Measurements from ENCODE around the gene SAA1.
"Not testable (repeated sequence)": the region's sequence is repeated elsewhere in the genome, so short reads cannot be mapped to it uniquely, and the experiment has no call there.

SAA1 gene

GRCh38 chr11:18265949-18266348 lies at the start of gene SAA1:
Gene SAA1, plus strand, starts transcription at chr11:18266264. Its CDS starts 624 bp downstream, at chr11:18266888.
- DNase-seq: no peak

- no peak for DNase-seq
Measured at GRCh38 chr11:18221274-18221876, 44.7 kb upstream of the SAA1 start.

DNA sequence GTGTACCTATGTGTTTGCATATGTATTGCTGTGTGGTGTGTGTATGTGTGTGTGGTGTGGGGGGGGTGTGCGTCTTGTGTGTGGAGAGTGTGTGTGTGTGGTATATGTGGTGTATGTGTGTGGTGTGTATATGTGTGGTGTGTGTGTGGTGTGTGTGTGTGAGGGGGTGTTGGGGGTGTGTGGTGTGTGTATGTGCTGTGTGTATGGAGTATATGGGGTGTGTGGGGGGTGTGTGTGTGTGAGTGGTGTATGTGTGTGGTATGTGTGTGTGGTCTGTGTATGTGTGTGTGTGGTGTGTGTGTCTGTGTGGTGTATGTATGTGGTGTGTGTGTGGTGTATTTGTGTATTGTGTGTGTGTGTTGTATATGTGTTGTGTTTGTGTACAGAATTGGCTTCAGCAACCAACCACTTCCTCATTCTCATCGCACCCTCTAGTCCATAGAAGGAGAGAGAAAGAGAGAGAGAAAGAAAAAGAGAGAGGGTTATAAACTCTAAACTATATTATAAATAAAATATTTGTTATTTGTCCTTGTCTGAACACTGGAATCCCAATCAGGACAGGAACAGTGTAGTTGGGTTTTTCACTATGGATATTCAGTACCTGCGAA lies 43.1 kb upstream of the SAA1 start:
- no peak for DNase-seq

DNA sequence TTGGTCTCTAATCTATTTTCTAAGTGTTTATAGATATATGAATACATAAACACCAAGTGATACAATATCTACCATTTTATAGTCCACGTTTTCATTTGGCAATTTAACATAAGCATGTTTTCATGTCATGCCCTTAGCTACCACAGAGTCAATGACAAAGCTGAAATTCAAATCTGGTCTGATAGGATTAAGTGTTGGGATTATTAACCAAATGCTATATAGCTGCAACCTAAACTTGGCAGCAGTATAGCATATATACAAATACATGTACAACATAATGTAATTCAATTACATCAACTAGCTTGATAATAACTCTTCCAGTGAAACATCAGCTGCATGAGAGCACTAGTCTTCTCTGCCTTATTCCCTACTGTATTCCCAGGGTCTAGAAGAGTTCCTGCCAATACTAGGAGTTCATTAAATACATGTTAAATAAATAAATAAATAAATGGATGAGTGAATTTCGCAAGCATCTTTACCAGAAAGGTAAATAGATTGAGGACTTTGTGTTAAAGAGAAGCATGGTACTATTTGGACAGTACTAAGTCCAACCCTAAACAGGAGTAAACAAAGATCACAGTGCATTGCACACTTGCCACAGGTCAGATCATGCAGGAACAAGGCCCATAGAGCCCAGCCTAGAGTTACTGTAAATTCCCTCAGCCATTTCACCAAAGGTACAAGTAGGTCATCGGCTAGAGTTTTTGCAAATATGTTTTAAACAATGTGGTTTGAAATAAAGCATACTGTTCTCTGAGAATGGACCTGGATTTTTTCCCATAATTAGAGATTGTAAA lies 42.3 kb upstream of the SAA1 start:
- no peak for DNase-seq

GRCh38 chr11:18225913-18226312 lies 40.2 kb upstream of the SAA1 start:
- DNase-seq: no peak

- DNase-seq: no peak
Measured at GRCh38 chr11:18229501-18229900, 36.6 kb upstream of the SAA1 start.

DNA sequence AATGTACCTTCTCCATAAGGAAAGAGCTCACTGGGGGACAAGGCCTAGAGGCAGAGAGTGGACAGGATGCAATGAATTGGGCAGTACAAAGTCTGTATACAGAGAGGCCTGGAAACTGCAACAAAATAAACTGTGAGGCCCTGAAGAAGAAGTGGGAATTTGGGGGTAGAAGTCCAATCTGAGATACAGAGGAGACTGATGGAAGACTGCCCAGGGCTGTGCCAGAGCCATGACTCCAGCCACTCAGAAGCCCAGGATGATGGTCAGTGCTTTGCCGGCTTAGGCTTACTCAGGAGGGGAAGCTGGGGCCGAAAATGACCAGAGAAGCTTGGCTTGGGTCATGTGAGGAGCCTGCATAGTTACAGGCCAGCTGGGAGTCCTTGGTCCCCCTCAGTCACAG lies 35.2 kb upstream of the SAA1 start:
- DNase-seq: no peak

GRCh38 chr11:18233912-18234311 lies 32.2 kb upstream of the SAA1 start:
- DNase-seq: no peak

DNA sequence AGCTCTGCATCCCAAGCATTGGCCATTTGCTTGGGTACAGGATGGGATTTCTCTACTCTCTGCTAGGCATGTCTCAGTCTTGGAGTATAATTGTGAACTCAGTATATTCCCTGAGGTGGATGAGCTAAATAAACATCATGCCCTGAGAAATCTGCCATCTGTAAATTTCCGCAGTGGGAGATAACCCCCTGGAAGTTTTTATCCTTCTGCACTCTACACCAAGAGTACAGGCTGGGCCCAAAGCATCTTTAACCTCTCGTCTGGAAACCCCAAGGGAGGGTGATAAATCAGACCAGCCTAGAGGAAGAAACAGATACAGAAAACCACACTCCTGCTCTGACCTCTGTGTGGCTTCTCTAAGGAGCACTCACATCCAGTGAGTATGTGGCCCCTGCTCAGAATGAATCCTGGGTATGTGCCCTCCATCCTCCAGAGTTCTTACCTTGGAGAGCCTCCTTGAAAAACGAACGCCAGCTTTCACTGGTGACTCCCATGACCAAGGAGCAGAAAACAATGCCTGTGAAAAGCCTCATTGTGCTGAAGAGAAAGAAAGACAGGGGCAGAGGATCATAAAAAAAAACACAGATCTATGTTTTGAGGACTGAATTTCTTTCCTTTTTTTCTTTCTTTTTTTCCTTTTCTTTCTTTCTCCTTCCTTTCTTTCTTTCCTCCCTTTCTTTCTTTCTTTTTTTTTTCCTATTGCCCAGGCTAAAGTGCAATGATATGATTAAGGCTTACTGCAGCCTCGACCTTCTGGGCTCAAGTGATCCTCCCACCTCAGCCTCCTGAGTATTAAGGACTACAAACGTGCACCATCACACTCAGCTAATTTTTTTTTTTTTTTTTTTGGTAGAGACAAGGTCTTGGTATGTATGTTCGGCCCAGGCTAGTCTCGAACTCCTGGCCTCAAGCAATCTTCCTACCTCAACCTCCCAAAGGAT lies 30.4 kb upstream of the SAA1 start:
- no peak for DNase-seq

DNA sequence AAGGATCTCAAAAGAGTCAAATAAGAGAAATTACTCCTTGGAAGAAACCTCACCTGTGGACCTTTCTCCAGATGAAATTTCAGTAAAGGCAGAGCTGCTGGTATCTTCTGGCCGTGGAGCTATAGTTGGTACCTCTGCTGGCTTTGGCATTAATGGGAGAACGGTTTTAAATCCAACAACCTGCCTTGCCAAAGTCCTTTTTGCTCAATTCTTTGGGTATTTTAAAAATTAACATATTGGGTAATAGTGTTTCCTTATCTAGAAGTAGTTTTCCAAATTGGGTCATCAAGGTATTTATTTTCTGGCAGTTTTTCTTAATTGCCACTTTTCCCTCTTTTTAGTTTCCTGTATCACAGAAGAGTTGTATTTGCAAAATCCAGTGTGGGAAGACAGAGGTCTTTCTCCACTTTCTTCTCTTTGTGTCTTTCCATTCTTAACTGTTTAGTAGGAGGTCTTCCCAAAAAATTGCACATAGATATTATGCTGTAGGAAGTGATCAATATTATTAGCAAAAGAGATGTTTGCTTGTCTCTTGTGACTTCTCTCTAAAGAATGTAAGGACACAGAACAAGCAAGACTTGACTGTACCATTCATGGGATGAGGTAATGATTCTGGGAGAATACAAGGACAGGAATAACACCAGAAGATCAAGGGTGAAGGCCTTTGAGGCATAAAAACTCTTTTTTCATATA lies 29.3 kb upstream of the SAA1 start, which contains the start of gene SAA4:
Gene SAA4, minus strand, starts transcription at position 139 of the 693 bp plus-strand sequence. CDS start 876 bp downstream, outside the sequence.
- DNase-seq: no peak

DNA sequence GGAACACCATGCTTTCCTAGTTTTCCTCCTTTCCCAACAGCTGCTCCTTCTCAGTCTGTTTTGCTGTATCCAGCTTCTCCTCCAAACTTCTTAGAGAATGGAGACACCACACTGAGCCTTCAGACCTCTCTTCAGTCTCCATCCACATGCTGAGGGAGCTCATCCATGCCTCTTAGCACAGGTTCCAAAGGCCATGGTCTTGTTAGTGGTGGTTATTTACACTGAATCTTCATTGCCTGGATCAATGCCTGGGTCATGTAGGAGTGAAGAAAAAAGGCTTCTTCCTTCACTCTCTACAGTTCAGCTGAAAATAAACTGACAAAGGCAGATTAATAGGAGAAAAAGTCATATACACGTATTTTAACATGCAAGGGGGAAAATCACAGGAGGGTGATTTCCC lies 26.4 kb upstream of the SAA1 start:
- no peak for DNase-seq

DNA sequence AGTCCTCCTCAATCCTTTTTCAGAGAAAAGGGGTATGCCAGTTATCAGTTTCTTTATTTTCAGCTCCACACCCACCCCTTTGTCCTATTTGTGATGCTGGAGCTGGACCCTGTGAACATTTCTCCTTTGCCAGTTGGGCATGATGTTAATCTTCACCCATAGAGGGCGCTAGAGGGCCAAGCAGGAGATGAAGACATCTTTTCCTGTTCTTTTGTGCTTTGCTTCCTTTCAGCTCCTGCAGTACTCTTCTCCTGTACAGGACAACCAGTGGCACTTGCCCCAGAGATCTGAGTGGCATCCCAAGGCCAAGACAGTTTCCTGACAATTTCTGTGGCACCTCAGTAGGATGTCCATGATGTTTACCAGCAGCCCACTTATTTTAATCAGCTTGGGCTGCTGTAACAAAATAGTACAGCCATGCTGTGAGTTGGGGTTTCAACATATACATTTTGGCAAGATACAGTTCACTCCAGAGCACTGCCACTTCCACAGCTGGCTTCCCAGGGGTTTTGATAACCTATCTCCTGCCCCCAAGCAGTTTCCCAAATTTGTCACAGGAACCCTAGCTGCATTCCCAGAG lies 22.2 kb upstream of the SAA1 start:
- DNase-seq: peak; percentile 27

DNA sequence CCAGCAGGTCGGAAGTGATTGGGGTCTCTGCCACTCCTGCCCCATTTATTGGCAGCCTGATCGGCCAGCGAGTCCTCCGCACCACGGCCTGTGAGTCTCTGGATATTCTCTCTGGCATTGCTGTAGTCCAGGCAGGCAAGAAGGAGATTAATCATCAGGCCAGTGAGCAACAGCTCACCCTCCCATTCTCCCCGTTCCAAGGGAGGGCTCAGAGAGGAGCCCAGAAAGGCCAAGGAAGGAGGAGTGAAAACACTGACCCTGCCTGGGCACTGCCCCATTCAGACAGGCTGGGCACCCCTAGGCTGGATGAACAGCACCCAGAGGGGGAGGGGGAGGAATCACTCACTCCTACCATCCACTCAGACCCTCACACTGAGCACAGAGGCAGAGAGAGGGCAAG lies 20.7 kb upstream of the SAA1 start:
- DNase-seq: no peak

GRCh38 chr11:18246379-18247190 lies 19.5 kb upstream of the SAA1 start:
- not testable (repeated sequence) for DNase-seq

DNA sequence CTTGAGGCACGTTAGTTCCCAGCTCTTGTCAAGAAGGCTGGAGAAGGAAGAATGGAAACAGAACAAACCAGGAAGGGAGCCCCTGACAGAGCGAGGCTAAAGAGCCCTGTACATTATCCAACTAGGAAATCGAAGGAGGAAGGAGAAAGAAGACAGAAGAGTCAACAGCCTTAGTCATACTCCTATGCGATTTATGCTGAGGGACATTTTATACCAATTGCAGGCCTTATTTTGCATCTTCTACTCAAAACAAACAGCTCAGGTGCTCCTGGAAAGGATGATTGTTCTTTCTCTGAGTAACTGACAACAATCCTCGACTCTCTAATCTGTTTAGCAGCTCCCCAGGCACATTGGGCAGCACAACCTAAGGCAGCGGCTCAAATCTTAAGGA lies 18.9 kb upstream of the SAA1 start:
- DNase-seq: not testable (repeated sequence)

DNA sequence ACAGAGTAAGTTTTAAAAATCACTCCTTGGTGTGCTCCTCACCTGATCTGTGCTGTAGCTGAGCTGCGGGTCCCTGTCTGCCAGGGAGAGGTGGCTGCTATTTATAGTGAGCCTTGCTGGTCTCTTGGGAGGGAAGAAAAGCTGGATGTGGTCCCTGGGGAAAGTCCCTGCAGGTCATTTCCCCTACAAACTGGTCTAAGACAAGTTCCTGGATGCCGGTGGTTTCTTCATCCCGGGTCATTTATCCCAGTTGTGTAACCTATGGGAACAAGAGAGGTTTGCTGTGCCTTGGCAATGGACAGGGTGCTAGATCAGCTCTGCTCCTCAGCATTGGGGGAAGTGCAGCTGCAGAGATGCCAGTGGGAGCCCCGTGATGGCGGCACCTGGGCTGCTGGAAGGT lies 17.5 kb upstream of the SAA1 start, which contains the start of gene SAA2:
Gene SAA2, minus strand, starts transcription at position 108 of the 400 bp plus-strand sequence. CDS start 657 bp downstream, outside the sequence.
- no peak for DNase-seq

DNA sequence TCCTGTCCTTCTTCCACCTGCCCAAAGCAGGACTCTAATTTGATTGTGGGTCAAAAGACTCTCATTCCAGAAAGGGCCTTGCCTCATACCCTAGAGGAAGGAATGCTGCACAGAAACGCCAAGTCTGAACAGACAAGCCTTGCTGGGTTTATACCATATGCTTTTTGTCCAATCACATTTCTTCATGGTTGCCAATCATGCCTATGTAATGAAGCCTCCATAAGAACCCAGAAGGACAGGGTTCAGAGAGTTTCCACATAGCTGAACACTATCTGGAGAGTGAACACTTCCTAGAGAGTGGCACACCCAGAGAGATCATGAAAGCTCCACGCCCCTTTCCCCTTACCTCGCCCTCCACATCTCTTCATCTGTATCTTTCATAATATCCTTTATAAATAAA lies 12.8 kb upstream of the SAA1 start:
- DNase-seq: no peak

DNA sequence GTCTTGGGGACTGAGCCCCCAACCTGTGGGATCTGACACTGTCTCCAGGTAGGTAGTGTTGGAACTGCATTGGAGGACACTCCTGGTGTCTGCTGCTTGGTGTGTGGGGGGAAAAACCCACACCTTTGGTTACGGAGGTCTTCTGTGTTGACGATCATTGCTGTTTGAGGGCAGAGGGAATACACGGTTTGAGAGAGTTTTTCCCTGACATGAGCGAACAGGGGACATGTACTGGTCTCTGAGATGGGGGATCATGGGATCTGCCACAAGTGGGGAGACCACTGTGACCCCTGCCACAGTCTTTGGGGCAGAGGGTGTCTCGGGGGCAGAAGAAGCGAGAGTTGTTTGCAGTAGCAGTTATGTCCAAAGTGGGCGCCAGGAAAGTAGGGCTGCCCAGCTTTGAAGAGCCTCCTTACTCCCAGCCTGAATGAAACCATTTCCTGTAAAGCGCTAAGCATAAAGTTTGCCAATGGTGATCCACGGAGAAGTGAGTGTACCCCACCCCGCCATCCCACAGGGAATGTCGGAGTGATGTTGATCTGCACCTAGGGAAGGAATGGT lies 12.2 kb upstream of the SAA1 start:
- DNase-seq: no peak

DNA sequence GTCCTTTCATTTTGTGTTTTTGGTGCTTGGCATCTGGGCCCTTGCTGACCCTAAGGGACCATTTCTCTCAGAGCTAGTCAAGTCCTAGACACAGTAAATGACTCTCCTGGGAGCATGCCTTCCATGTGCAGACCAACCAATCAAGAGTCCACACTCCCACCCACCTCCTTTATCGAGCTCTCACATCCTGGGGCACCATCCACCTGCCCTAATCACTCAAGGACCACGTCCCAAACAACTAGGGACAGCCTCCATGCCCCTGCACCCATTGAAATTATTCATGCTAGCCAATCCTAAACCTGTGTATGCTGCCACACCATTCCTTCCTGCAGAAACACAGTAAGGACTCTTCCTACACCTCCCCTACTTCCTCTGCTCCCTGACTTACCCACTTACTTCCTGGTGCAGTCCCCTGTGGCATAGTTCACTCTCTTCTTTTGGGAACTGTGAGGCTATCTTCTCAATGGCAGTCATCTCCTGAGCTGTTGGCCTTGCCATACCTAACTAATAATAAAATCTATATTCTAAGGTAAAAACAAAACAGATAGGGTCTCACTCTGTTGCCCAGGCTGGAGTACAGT lies 11.2 kb upstream of the SAA1 start:
- no peak for DNase-seq

GRCh38 chr11:18259259-18259658 lies 6.8 kb upstream of the SAA1 start:
- DNase-seq: no peak

Measured in activated naive CD4-positive, alpha-beta T cell treated with anti-CD3 and anti-CD28 coated beads, Interleukin-2, amount 50 U/mL, for 16 hours (primary cell).